A673 (cell line): ENCODE data around the gene CYTH4. TPM values are rescaled to one million over a fixed set of nuclear protein-coding genes. Genes with fewer than 3 reads are reported as not detected.

Experiments
- BruUV-seq: library from RNA; stranded (reverse); fragments of 400-500 nt; replicated peaks from 2 replicates; lab custom pipeline; 2021; lab: Mats Ljungman, UMichigan
- CTCF ChIA-PET: fragments of 300-600 bp; sonication (Branson Sonifier 250); formaldehyde crosslinking; loops from one replicate; lab custom pipeline; 2022; ENCODE audit warnings: antibody characterized with exemption; lab: Charles Lee
- POLR2A ChIA-PET: fragments of 300-600 bp; sonication (Branson Sonifier 250); formaldehyde crosslinking; loops from one replicate; lab custom pipeline; 2022; ENCODE audit warnings: antibody characterized with exemption; ENCODE audit not compliant: low non-redundant PET; lab: Charles Lee
- DNase-seq: peaks from one replicate; pipeline ENCODE4 v3.0.0-alpha.2; 2015; ENCODE audit warnings: low spot score
- H3K27ac ChIP-seq: fragments of 200-600 bp; sonication (generic); 2 replicates; pipeline ENCODE4 v1.5.1; 2016; ENCODE audit warnings: mixed run types, low read depth, mild to moderate bottlenecking, mixed read lengths, antibody characterized with exemption, low read length; ENCODE audit not compliant: poor library complexity, severe bottlenecking
- H3K27me3 ChIP-seq: fragments of 200-600 bp; sonication (generic); replicated peaks from 2 replicates; pipeline ENCODE4 v1.6.1; 2017; ENCODE audit warnings: mixed run types, low read depth, mild to moderate bottlenecking, mixed read lengths, antibody characterized with exemption, low read length; ENCODE audit not compliant: insufficient read depth, poor library complexity
- H3K36me3 ChIP-seq: fragments of 200-600 bp; sonication (generic); 2 replicates; pipeline ENCODE4 v1.6.1; 2016; ENCODE audit warnings: mixed run types, mild to moderate bottlenecking, mixed read lengths, antibody characterized with exemption, low read length; ENCODE audit not compliant: insufficient read depth, poor library complexity, severe bottlenecking
- H3K4me1 ChIP-seq: fragments of 200-600 bp; sonication (generic); 2 replicates; pipeline ENCODE4 v1.6.1; 2017; ENCODE audit warnings: mixed run types, mild to moderate bottlenecking, mixed read lengths, antibody characterized with exemption, low read length; ENCODE audit not compliant: insufficient read depth, poor library complexity, severe bottlenecking
- H3K4me3 ChIP-seq: fragments of 200-600 bp; sonication (generic); 2 replicates; pipeline ENCODE4 v1.5.1; 2016; ENCODE audit warnings: low read depth, mixed run types, mild to moderate bottlenecking, mixed read lengths, low read length; ENCODE audit not compliant: poor library complexity, severe bottlenecking
- H3K9me3 ChIP-seq: fragments of 200-600 bp; sonication (generic); 2 replicates; pipeline ENCODE4 v1.6.1; 2016; ENCODE audit warnings: mixed run types, low read depth, mild to moderate bottlenecking, mixed read lengths, antibody characterized with exemption, low read length; ENCODE audit not compliant: poor library complexity, severe bottlenecking
- CTCF ChIP-seq: fragments of 300-800, 200-600 bp; sonication (generic); conservative IDR thresholded peaks from 2 replicates; pipeline ENCODE4 v1.5.1; 2017; ENCODE audit warnings: low read depth, mild to moderate bottlenecking, antibody characterized with exemption, low read length, moderate library complexity, mixed read lengths
- EZH2 ChIP-seq: fragments of 200-600 bp; sonication (generic); IDR thresholded peaks from 2 replicates; pipeline ENCODE4 v1.6.1; 2017; ENCODE audit warnings: borderline replicate concordance, low read depth, mild to moderate bottlenecking, mixed read lengths, antibody characterized with exemption, low read length; ENCODE audit not compliant: poor library complexity, severe bottlenecking
- intact Hi-C: fragments of 100-400 bp; cut with micrococcal nuclease; formaldehyde crosslinking; loops from one replicate; pipeline ENCODE4 v1.10.0; 2022; ENCODE audit not compliant: unreplicated experiment
- total RNA-seq: library from RNA; stranded (reverse); gene quantifications from 2 replicates; pipeline ENCODE4 v1.2.3, GENCODE V29; 2021

Gene CYTH4
- total RNA-seq, 1 experiment from 2014 or later: not detected

- Histone ChIP-seq H3K4me1 (no peaks in the 10 kb centered on the region), H3K36me3 (no peaks in the 10 kb centered on the region), H3K9me3 (no peaks in the 10 kb centered on the region), H3K27ac (no peak overlapping the region), H3K4me3 (no peak overlapping the region), H3K27me3 (no peaks in the 10 kb centered on the region)
- intact Hi-C loops: no loop called here
- DNase-seq: no peak
- POLR2A ChIA-PET: no interaction called here
- BruUV-seq: no TSS peak
- CTCF ChIA-PET: no interaction called here
- TF ChIP-seq CTCF (no peak), EZH2 (no peak)
These were observed 13.0 kb downstream of the CYTH4 start for GRCh38 chr22:37295213-37295886.

DNA sequence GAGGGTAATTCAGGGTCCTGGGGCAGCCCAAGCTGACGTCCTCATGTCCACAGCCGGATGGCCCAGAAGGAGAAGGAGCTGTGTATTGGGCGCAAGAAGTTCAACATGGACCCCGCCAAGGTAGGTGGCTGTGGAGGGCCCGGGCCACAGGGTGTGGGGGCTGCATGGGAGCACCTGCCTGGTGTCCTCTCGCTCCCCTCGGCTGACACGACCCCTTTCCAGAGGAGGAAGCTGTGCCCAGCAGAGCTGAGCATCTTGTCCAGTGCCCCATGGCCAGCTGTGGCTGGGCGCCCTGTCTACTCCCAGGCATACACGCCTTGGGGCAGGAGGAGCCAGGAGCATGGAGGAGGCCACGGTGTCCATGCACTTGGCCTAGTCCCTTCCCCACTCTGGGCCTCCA is 13.6 kb downstream of the CYTH4 start:
- intact Hi-C loops: no loop called here
- Histone ChIP-seq H3K4me3 (no peak overlapping the region), H3K4me1 (no peaks in the 10 kb centered on the region), H3K9me3 (no peaks in the 10 kb centered on the region), H3K27me3 (no peaks in the 10 kb centered on the region), H3K36me3 (no peaks in the 10 kb centered on the region), H3K27ac (no peak overlapping the region)
- no peak for TF ChIP-seq EZH2
- TF ChIP-seq CTCF: no peak
- no peak for DNase-seq
- no TSS peak for BruUV-seq
- POLR2A ChIA-PET: interaction anchor here (0.6 kb wide), 1 partner anchor 787 kb away, joined by 6 read pairs; no protein-coding TSS in a partner anchor
- CTCF ChIA-PET: no interaction called here

DNA sequence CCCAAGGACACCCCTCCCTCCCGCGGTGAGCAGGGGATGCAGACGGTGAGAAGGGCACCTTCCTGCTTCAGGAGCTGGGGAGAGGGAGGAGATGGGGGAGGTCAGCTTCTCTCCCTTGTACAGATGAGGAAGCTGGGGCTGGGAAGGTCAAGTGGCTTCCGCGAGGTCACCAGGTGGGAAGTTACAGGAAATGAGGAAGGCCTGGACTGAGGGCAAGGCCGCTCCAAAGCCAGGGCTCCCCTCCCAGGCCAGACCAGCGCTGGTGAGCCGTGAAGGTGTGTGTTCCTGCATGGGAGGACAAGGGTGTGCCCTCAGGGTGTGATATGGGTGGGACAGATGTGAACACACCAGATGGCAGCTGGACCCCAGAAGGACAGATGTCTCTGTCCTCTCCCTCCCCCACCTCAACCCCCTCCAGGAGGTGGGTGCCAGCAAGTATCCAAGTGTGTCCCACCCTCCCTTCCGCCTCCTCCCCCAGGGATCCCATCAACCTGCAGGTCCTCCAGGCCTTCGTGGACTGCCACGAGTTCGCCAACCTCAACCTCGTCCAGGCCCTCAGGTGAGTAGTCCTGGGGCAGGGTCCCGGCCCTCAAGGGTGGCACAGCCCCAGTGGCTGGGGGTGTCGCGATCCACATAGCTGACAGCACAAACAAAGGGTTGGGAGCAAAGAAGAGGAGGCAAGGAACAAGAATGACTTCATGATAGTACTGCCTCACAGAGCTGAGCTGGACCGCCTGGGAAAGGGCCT is 16.6 kb downstream of the CYTH4 start:
- Histone ChIP-seq H3K27me3 (no peaks in the 10 kb centered on the region), H3K4me1 (no peaks in the 10 kb centered on the region), H3K9me3 (no peaks in the 10 kb centered on the region), H3K27ac (no peak overlapping the region), H3K36me3 (no peaks in the 10 kb centered on the region), H3K4me3 (no peak overlapping the region)
- TF ChIP-seq EZH2 (no peak), CTCF (no peak)
- DNase-seq: no peak
- ChIA-PET POLR2A (no interaction called here), CTCF (no interaction called here)
- intact Hi-C loops: no loop called here
- BruUV-seq: no TSS peak
